GM23248 (cell line): Measurements from ENCODE around the gene AFDN.

Experiments used
- EZH2 ChIP-seq: fragments of 200-600 bp; sonication (generic); IDR thresholded peaks from 2 replicates; pipeline ENCODE4 v1.6.1; 2018; ENCODE audit warnings: antibody characterized with exemption, mild to moderate bottlenecking; ENCODE audit not compliant: insufficient read depth, poor library complexity, severe bottlenecking
- EZH2phosphoT487 ChIP-seq: fragments of 200-600 bp; sonication (generic); IDR thresholded peaks from 2 replicates; pipeline ENCODE4 v1.6.1; 2018; ENCODE audit warnings: antibody characterized with exemption, moderate library complexity, mild to moderate bottlenecking, low read depth; ENCODE audit not compliant: insufficient read depth

- TF ChIP-seq EZH2phosphoT487 (no peak), EZH2 (no peak)
Measured at GRCh38 chr6:167954151-167954550, 127.4 kb downstream of the AFDN start.
